HG03432 (cell line): ENCODE data around the gene EXOC4.
"Not testable (repeated sequence)": the region's sequence is repeated elsewhere in the genome, so short reads cannot be mapped to it uniquely, and the experiment has no call there.

Experiments
- ATAC-seq: cut with Tn5 transposase; IDR thresholded peaks from one replicate; pipeline ENCODE4 v1.9.1; 2021; ENCODE audit warnings: mild to moderate bottlenecking, moderate library complexity; ENCODE audit not compliant: unreplicated experiment

The EXOC4 gene

DNA sequence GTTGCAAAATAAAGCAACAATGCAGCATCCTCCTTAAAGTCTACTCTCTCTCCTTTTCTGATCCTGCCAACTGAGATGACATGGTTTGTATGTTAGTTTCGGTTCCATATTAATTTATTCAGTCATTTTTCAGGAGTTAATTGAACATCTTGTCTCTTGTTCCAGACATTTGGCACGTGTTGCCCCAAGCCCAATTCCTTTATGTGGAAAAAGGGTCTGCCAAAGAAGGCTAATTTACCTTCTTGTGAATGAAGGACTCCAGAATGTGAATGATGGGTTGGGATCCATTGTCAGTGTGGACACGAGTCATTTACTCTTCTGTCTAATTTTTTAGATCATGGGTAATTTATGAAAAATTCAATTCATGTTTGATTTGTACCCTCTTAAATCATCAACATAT lies 523.4 kb downstream of the EXOC4 start:
- ATAC-seq: no peak

DNA sequence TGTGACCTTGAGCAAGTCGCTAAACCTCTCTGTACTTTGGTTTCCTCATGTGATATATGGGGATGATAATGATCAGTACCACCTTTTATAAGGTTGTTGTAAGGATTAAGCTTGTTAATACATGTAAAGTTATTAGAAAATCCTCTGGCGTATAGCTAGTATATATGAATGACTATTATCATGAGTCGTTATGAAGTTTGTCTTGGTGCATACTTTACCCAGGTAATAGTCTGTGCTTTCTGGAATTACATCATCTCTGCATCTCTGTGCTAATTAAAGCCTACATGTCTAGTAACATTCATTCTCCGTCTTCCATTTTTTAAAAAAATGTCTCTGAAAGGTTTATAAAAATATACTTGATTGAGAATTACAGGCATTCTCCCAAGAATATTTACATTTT lies 524.8 kb downstream of the EXOC4 start:
- no peak for ATAC-seq

DNA sequence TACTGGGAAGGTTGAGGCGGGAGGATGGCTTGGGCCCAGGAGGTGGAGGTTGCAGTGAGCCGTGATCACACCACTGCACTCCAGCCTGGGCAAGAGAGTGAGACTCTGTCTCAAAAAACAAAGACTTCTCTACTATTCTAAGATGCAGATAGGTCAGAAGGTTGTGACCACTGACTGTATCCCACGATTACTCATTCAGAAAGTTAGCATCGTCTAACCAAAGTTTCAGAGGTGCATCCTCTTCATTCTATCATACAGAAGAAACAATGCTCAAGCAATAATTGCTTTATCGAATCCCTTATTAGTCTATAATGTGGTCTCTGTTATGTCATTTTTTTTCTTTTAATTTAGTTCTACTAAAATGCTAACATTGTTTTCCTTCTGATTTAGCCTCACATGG lies 525.6 kb downstream of the EXOC4 start:
- peak; percentile 93 for ATAC-seq

DNA sequence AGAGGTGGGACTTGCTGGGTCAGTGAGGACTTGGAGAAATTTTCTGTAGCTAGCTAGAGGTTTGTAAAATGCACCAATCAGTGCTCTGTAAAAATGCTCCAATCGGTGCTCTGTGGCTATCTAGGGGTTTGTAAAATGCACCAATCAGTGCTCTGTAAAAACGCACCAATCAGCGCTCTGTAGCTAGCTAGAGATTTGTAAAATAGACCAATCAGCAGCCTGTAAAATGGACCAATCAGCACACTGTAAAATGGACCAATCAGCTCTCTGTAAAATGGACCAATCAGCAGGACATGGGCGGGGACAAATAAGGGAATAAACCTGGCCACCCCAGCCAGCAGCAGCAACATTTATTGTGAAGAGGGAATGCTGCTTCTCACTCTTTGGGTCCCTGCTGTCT lies 526.7 kb downstream of the EXOC4 start:
- ATAC-seq: not testable (repeated sequence)

DNA sequence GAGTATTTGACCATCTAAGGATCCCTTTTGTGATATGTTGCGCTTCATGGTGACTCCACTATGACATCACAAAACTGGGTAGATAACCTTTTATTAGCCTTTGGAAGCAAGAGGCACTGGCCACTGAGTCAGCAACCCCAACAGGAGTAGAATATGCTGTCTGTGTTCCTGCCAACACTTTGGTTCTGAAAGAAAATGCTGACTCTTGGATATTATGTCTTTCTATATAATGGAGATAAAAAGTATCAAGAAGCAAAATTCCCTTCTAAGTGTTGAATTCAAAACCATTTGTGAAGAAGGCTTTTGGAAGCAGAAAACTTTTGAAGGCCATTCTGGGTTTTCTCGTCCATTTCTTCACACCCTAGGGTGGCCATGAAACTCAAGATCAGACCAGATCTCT lies 528.0 kb downstream of the EXOC4 start:
- ATAC-seq: no peak

DNA sequence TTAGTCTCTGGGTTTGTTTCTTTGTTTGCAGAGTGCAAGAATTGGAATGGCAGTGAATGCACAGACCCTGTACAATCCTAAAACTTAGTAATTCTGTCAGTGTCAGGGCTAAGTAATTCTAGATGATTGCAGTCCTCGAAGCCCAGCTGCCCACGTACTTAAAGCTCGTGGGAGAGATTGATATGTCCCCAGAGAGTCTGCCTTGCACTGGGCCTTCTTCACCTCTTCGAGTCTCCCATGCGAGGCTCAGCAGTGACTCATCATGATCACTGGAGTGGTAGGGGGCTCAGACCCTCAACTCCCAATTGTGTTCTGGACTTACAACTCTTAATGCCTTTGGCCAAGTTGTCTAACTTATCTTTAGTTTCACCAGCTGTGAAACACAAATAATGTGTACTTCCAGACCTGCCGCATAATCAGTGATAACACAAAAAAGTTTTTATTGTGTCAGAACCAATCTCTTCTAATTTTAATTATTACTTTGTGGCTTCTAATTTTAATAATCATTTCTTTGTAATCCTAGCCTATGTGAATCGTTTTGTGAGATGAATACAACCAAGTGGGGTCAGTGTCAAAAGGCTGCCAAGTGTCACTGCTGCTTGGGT lies 528.7 kb downstream of the EXOC4 start:
- ATAC-seq: no peak

DNA sequence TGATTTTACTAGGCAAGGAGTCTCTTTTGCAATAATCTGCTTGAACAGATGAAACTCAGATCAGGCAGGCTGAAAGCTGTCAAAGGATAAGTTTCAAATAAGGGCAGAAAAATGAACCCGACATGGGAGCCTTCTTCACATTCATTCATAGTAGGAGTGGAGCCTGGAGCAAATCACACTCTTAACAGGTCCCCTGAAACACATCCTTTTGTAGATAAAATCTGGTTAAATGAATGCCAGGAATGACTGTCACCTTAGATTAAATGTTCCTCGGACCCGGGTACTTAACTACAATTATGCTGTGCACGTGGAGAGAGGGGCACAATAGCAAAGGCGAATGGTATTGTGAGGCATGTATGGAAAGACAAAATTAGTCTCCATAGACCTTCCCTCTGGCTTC lies 529.6 kb downstream of the EXOC4 start:
- no peak for ATAC-seq

DNA sequence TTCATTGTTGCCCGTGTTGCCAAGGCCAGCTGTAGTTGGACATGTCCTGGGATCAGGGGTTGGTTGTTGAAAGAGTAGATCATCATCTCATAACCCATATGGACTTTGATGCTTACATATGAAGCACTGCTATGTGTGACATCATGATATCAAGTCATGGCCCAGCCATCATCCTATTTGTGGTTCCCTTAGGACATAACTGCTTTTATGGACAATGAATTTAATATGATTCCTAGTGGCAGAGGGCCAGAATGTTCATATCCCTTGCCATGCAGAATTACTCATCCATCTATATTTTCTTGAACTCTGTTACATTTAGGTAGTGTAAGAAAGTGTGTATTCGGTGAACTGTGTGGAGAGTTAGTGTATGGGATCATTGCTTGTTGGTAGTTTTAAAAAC lies 530.4 kb downstream of the EXOC4 start:
- ATAC-seq: no peak

DNA sequence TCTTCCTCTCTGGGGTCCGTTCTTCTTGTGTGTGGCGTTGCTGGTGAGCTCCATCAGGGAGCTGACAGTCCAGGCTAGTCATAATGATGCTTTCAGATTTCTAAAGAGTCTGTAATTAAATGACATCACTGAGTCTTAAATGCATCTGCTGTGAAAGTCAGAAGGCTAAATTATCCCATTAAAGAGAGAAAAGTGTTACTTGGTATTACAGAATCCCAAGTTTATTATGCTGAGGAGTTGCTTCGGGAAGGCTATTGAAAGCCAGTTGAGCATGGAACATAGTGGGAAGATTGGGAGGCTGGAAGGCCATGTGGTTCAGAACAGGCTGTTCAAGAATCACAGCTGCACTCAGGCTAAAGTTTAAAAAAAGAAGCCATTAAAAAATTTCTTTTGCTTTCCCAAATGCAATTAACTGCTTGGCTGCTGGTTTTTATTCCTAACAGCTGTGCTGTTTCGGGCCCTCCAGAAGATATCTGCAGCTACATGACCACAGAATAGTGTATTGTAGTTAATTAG lies 531.7 kb downstream of the EXOC4 start:
- ATAC-seq: no peak

DNA sequence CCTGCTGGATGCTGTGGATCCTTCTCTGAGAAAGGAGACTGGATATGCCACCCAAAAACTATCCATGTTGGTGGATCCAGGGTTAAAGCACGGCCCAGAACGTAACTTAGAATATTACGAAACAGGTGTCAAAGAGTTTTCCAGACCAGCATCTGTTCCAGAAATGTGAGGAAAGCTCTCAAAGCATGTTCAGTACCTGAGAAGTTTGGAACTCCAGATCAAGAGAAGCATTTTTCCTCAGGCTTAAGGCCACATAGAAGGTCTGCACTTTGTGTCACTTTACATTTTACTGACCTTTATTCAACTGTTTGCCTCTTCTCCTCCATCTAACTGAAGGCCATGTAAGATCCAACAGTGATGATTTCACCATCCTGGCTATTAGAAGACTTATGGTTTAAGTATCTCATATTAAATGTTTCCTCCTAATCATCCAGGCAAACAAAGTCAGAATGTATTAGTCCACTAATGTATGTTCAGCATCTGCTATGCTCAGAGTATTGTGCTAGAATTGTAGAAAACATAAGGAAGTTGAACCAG lies 533.6 kb downstream of the EXOC4 start:
- no peak for ATAC-seq

DNA sequence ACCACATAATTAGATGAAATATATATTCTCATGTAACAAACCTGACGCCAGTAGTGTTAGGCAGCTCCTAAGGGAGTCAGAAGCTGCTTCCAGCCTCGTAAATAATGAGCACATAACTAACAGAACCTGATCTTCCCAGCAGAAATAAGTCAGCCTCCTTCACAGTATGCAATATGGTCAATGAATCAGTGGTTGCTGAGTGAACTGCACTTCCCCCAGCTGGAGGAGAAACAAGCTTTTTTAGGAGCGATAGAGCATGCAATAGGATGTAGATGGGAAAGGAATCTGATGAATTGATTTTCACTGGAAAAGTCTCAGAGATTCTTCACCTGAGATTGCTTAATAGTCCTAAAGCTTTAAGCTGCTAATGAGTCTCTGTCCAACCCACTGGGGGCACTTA lies 537.1 kb downstream of the EXOC4 start:
- no peak for ATAC-seq

DNA sequence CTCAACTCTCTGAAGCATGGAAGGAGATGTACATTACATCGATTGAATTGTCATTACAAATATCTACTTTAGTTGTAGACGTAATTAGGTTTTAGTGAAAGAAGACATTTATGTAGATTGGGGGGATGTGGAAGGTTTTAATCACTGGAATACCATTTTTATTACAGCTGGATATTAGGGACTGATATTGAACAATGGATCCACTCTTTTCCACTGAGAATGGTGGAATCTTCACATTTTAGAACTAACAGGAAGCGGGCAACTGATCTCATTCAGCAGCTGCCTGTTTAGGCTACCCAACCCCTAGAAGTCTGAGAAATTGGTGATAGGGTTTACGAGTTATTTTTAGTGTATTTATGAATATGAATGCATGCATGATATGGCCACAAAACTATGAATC lies 538.0 kb downstream of the EXOC4 start:
- no peak for ATAC-seq

DNA sequence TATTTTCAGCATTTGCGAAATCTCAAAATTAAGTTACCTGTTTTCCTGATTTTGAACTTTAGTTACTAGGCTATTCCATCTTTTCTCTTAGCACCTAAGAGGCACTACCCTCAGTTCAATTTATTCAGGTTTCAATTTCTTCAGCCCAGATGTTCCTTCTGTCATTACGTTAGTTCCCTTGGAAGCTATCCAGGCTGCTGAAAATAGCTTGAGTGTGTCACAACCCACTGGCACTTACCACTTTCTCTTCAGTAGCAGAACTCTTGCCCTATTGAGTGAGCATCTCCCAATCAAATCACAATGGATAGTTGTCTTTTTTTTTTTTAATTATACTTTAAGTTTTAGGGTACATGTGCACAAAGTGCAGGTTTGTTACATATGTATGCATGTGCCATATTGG lies 541.6 kb downstream of the EXOC4 start:
- no peak for ATAC-seq

DNA sequence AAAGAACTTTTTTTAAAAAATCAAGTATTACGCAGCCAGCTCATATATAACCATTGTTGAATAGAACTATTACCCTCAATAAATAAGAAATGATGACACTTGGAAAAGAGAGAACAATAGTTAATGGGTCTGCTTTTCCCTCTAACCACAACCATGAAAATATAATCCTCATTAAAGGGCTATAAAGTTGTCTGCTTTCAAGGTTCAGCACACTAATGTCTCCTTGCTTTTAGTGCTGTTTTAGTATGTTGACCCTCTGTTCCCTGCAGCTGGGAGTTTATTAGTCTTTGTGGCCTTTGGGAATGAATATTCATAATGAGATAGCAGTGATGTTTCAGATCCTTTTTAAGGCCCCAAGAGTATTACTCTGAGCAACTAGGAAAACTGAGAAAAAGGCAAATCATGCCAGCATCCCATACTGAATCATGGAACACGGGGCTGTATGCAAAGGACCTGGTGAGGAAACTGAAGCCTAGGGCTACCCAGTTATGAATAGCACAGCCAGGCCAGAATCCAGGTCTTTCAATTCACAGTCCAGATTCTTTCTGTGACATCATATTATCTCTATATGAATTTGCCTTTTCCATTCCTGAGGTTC lies 542.3 kb downstream of the EXOC4 start:
- no peak for ATAC-seq

DNA sequence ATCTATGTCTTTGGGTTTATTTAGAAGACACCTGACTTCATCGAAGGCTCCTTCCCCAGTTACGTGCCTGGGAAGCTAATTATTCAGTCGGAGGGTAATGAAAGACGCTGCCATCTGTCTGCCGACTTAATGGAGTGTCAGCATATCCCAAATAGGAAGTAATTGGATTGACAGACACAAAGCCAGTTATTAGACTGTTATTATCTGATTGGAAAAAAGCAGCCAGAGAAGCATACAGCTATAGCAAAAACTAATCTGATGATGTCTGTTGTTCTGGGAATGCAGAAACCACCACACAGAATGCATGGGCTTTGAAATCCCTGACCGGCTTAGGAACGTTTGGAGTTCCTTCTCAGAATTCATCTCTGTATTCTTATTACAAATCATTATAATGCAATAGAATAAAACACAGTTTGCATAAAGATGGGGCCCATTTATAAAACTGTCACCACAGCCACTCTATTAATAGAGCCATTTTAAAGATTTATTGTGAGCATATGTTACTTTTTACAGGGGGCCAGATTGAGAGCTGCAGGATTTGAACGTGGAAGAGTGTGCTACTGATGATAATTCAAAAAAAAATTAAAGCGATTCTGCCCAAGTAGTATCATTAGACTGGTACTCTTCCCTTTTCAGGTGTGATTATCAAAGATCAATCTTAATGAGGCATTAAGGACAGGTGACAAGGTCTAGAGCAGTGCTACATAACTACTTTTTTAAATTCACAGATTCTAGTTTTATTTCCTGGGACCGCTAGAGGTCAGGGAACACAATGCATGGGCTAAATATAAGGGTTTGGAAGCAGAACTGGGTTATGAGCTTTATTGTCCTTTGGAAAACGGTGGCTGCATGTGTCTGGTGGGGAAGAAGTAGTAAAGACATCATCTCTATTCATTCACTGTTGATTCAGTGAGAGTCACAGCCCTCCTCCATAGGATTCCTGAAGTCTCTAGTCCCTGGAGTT lies 544.2 kb downstream of the EXOC4 start:
- no peak for ATAC-seq

DNA sequence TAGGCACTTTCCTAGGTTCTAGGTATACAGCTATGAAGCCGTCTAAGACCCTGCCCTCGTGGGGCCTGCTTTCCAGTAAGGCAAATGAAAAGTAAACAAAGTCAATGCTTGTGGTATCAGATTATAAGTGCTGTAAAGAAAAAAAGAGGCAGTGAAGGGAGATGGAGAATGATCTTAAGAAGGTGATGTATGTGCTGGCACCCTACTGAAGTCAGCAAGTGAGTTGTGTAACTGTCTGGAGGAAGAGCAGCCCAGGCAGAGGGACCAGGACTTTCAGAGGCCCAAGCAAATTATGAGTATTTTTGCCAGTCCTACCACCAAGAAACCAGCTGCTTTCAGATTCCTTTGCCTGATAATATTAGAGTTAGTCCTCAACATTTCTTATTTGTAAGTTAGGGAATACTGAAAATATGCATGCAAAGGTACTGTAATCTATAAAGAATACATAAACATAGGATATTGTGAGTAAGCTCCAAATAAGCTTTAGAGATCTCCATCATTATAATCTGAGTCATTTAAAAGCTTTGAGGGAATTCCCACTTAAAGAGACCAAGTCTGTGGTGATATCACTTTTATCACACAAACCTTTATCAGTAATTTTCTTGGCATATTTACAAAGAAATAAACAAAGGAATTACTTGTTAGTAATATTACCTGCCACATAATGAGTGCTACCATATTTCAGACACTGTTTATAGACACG lies 545.1 kb downstream of the EXOC4 start:
- no peak for ATAC-seq

DNA sequence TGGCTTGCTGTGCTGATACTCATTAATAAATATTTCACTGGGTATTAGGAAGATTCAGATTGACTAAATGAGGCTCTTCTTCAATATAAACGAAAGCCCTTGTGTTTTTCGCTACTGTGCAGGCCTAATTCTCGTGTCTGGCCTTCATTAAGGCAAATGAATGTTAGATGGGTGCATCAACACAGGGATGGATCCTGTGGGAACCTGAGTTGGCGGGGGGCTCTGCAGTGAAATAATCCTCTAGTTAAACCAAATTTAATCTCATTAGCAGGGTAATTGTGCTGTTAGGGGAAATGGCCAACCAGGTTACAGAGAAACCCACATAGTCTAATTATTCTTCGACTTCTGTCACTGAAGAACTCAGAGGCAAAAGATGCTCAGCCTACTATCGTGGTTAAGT lies 548.5 kb downstream of the EXOC4 start:
- ATAC-seq: no peak

DNA sequence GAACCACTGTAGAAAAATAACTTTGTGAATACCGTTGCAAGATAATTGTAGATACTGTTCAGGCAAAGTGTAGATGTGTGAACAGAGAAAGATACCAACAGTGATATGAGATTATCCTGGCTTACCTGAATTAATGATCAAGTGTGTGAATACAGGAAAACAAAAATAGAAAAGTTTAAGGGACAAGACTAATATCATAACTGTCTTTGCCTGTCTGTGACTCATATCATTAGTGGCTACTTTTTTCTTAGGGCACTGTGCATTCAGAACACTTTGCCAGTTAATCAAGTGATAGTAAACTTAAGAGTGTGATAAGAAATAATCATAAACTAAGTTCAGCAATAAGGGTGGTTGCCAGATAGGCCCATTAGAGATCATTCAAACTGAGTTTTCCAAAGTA lies 551.2 kb downstream of the EXOC4 start:
- ATAC-seq: no peak

DNA sequence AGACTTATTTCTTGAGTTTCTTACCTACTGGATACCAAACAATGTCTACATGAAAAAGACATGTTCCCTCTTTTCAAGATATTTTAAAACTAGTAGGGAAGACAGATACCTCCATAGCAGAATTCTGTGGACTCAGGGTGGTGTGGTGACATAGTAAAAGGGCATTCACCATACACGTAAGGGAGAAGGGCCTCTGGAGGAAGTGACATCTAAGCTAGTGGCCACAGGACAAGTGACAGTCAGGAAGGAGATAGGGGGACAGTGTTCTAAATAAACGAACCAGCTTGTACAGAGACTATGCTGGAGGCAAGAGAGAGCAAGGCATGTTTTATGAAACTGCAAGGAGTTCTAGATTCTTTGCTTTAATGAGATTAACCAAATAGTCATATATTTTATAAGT lies 552.5 kb downstream of the EXOC4 start:
- ATAC-seq: no peak

DNA sequence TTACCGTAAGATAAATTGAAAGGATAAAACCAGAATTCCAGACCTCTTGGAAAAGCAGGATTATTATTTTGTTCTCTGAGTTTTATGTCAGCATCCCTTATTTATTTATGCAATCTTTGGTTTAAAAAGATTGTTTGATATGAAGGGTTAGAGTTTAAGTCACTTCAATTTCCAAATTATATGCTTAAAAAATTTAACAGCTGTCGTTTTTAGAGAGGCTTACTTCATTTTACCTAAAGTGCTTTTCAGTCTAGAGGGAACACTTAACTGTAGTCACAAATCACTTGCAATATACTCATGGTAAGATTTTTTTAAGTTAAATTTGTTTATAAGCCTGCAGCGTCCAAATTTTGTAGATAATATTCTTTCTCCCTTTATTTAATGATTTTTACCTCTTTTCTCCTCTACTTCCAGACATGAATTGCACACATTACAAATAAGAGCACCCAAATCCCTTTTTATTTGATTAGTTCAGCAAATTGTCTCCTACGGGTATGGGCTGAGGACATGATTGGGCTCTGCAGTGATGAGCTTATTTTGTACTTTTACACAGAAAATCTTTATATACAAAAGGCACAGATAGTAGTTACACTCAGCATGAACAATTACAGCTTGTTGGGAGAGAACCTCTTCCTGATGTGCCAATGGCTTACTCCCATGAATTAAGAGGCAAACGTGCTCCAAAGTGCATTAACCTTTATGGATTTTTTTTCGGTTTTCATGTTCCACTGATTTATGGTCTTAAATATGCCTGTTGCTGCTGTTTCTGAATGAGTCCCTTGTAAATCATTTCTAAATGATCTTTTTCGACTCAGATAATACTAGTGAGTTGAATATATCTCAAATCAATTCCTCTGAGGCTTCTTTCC lies 555.0 kb downstream of the EXOC4 start:
- ATAC-seq: no peak
